ENCODE results near the gene GGTLC2.
"Not testable (repeated sequence)": the region's sequence is repeated elsewhere in the genome, so short reads cannot be mapped to it uniquely, and the experiment has no call there.

DNA sequence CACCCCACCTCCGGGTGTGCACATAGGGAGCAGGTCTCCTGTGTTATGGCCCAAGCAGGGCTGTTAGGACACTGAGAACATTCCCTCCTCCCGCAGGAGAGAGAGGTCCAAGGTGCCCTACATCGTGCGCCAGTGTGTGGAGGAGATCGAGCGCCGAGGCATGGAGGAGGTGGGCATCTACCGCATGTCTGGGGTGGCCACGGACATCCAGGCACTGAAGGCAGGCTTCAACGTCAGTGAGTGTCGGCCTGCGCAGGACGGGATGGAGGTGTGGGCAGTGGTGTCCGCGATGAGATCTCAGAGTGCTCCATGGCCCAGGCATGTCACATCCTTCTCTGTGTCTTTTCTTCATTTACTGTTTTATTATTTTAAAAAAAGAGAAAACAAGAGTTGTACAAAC lies 12.2 kb upstream of the GGTLC2 start:
- not testable (repeated sequence) for TF ChIP-seq CTCF, POLR2A (IDR thresholded peaks at IDR 0.05)

All from lower leg skin (tissue), 3 donors.